Hematopoietic multipotent progenitor cell treated with erythropoietin and hydrocortisone succinate and interleukin-3 and kit ligand, for 8 days (in vitro differentiated cells): ENCODE measurements around the gene ARHGAP45.
A peak's percentile ranks its signal among the peaks of the same experiment; 100 is the strongest.

ENCODE experiments used
- DNase-seq: peaks from one replicate; pipeline ENCODE4 v3.0.0-alpha.2; 2015

The ARHGAP45 gene

DNA sequence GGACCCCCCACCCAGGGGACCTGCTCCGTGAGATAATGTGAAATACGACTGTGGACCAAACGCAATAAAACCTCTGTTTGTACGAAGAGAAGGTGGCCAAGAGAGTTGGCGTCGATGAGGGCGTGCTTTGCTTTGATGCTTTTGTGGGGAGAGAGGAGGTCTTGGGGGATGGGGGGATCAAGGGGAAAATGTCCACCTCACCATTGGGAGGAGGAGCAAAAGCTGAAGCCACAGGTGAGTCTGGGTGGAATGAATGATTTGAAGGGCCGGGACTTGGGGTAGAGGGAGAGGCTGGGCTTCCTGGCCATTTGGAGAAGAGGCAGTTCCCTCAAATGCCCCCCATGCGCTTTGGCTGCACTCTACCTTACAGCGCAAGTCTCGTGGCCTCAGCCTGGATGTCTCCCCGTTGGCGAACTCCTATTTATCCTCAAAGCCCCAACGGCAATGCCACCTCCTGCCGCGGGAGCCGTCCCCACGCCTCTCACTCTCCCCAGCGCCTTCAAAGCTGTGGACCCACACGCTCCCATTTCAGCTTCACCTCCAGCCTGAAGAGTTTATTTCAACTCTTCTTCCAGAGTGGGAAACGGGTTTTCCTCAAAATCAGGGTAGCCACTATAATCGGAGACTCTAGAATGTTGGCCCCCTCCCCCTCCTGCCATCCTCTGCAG, 27.9 kb upstream of the ARHGAP45 start:
- DNase-seq = peak; percentile 21

DNA sequence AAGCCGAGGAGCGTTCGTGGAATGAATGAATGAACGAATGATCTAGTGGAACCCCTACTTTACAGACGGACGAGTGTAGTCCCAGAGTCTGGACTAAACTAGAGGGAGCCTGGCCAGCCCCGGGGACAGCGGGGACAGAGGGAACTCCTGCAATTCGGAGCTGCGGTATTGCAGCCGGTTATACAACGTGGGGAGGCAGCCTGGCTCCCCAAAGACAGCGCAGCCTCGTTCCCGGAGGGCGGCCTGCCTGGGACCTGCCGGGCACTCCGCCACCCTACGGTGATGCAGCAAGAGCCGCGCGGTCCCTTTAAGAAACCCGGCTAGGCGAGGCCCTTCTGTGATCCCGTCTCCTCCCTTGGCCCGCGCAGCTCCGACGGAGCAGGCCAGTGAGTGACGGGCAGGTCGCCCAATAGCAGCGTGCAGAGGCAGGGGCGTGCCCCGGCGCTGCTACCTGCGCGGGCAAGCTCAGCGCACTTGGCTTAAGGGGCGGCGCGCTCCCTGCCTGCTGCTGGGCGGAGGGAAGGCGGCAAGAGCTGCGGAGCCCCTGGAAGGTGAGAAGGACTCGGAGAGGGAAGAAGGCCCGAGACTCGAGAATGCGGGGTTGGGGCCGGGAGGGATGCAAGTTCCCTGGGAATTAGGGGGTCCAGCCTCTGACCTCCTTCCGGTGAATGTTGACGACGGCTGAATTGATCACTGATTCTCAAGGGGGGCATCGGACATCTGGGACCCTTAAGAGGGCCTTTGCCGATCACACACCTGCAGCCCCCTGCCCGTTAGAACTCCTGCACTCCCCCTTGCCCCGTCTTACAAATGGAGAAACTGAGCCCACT, 27.1 kb upstream of the ARHGAP45 start, which contains the start of gene ABCA7:
ABCA7 (plus strand) TSS at position 462 of the 830 bp plus-strand sequence. CDS start 1,255 bp downstream, outside the sequence.
- peak; percentile 97 for DNase-seq

DNA sequence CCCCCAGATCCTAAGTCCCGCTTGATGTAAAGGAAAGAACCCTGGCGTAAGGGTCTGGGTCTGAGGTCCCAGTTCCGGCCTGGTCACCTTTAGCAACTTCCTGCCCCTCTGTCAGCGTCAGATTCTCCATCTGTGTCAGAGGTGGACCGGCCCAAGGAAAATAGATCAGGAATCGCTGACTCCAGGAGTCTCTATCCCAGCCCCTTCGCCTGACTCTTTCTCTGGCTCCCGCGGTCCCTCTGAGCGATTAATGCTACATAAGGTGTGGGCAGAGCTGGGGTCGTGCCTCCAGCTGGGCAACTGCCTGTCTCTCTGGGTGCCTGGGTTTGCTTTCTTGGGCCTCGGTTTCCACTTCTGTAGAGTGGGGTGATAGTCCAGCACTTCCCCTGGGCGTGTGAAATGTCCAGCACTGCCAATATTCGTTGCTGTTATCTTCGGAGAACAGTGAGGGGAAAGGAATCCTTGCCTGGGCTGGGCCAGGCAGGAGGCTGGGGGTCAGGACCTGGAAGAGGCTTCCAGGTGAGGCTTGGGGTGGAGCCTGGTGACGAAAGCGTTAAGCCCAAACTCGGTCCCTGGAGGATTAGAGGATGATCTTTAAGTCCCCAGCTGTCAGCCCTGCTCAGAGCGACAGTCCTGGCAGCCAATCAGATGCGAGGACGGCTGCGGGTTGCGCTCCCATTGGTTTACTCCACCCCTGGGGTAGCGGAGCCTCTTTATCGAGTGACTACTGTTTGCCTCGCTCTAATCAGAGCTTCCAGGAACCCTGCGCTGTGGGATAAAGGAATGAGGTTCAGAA, 26.3 kb upstream of the ARHGAP45 start:
- peak; percentile 99 for DNase-seq

GRCh38 chr19:1041272-1041834, 25.6 kb upstream of the ARHGAP45 start:
- no peak for DNase-seq

DNA sequence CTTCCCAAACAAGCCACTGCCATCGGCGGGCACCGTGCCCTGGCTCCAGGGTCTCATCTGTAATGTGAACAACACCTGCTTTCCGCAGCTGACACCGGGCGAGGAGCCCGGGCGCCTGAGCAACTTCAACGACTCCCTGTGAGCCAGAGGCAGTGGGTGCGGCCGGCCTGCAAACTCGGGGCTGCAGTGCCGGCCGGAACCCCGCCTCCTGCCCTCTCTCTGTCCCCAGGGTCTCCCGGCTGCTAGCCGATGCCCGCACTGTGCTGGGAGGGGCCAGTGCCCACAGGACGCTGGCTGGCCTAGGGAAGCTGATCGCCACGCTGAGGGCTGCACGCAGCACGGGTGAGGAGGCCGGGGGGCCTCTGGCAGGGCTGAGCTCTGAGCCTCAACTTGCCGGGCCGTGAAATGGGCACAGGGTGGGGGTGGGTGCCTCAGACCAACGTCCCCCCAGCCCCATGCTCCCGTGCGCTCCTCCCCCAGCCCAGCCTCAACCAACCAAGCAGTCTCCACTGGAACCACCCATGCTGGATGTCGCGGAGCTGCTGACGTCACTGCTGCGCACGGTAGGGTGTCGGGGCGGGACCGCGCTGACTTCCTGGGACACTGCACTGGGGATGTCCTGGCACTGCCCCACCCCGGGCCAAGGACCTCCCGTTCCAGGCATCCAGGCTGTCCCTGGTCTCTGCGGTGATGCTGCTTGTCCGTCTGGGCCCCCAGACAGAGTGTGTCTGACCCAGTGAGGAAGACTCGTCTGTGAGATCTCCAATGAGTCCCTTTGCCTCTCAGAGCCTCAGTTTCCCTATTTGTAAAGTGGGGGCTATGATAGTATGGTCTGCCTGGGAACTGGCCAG, 24.9 kb upstream of the ARHGAP45 start:
- DNase-seq = no peak

GRCh38 chr19:1042689-1043511, 24.1 kb upstream of the ARHGAP45 start:
- DNase-seq = peak; percentile 7

DNA sequence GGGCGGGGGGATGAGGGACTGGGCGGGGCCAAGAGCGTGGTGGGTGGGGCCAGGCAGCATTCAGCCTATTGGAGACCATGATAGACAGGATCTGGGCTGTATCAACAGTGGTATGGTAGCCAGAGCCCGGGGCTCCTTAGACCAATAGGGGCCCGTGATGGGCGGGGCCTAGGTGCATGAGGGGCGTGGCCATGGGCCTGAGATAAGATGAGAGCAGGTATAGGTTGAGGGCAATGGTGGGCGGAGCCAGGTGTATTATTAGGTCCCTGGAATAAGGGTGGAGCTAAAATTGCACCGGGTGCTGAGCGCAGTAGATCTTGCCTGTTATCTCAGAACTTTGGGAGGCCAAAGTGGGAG, 21.7 kb upstream of the ARHGAP45 start:
- DNase-seq = peak; percentile 89

GRCh38 chr19:1046117-1046626, 20.8 kb upstream of the ARHGAP45 start:
- no peak for DNase-seq

- DNase-seq = no peak
Observed at GRCh38 chr19:1046836-1047695, 19.9 kb upstream of the ARHGAP45 start.

DNA sequence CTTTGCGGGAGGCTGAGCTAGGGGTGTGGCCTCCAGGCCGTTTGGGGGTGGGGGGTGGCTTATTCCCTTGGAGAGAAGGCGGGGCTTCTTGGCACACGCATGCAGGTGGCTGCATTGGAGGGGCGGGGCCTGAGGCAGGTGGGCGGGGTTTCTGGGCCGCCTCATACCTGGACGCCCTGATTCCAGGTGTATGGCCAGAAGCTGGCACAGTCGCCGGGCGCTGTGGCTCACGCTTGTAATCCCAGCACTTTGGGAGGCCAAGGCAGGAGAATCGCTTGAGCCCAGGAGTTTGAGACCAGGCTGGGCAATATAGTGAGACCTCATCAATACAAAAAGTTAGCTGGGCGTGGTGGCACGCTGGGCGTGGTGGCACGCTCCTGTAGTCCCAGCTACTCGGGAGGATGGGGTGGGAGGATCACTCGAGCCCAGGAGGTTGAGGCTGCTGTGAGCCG, 19.2 kb upstream of the ARHGAP45 start:
- no peak for DNase-seq

- no peak for DNase-seq
Observed at GRCh38 chr19:1049106-1049505, 17.9 kb upstream of the ARHGAP45 start.

DNA sequence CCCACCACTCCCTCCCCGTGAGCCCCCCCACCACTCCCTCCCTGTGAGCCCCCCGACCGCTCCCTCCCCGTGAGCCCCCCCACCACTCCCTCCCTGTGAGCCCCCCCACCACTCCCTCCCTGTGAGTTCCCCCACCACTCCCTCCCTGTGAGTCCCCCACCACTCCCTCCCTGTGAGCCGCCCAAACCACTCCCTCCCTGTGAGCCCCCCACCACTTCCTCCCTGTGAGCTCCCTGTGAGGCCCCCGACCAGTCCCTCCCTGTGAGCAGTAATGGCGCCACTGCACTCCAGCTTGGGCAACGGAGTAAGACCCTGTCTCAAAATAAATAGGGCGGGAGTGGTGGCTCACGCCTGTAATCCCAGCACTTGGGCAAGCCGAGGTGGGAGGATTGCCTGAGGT, 17.2 kb upstream of the ARHGAP45 start:
- no peak for DNase-seq

DNA sequence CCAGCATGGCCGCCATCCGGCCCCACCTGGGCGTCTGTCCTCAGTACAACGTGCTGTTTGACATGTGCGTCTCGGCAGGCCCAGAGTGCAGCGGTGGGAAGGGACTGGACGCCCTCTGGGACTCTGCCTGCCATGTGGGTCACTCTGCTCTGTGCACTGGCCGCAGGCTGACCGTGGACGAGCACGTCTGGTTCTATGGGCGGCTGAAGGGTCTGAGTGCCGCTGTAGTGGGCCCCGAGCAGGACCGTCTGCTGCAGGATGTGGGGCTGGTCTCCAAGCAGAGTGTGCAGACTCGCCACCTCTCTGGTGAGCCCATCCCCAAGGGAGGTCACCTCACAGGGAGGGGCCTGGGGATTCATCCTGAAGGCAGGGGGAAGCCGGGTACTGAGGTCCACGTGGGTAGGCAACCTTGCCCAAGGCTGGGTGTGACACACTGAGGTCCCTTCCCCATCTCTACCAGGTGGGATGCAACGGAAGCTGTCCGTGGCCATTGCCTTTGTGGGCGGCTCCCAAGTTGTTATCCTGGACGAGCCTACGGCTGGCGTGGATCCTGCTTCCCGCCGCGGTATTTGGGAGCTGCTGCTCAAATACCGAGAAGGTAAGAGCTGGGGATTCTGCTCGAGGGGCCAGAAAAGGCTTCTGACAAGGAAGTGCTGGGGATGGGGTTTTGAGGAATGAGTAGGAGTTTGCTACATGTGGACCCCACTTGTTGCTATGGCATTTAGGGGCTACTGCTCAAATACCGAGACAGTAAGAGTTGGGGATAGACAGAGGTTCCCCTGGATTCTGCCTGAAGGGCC, 15.8 kb upstream of the ARHGAP45 start:
- DNase-seq = no peak

- DNase-seq = no peak
Observed at GRCh38 chr19:1051791-1052190, 15.2 kb upstream of the ARHGAP45 start.

DNA sequence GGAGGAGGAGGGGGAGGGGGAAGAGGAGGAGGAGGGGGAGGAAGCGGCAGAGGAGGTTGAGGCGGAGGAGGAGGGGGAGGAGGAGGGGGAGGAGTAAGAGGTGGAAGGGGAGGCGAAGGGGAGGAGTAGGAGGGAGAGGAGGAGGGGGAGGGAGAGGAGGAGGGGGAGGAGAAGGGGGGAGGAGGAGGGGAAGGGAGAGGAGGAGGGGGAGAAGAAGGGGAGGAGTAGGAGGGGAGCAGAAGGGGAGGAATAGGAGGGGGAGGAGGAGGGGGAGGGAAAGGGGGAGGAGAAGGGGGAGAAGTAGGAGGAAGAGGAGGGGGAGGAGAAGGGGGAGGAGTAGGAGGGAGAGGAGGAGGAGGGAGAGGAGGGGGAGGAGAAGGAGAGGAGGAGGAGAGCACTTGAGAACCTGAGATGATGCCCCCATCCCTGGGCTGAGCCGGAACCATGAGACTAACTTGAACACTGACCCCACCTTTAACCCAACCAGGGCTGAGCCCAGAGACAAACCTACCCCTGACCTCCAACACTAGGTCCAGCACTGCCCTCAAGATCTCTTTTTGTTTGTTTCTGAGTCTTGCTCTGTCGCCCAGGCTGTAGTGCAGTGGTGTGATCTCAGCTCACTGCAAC, 14.5 kb upstream of the ARHGAP45 start:
- DNase-seq = no peak

- DNase-seq = no peak
Observed at GRCh38 chr19:1053176-1054101, 13.5 kb upstream of the ARHGAP45 start.
